HuH-7 (cell line): ENCODE measurements around the gene SIRT2.
"Not testable (repeated sequence)": the region's sequence is repeated elsewhere in the genome, so short reads cannot be mapped to it uniquely, and the experiment has no call there.

Experiments used
- DNase-seq: peaks from one replicate; pipeline ENCODE4 v3.0.0; 2011; ENCODE audit warnings: low spot score

The SIRT2 gene

DNA sequence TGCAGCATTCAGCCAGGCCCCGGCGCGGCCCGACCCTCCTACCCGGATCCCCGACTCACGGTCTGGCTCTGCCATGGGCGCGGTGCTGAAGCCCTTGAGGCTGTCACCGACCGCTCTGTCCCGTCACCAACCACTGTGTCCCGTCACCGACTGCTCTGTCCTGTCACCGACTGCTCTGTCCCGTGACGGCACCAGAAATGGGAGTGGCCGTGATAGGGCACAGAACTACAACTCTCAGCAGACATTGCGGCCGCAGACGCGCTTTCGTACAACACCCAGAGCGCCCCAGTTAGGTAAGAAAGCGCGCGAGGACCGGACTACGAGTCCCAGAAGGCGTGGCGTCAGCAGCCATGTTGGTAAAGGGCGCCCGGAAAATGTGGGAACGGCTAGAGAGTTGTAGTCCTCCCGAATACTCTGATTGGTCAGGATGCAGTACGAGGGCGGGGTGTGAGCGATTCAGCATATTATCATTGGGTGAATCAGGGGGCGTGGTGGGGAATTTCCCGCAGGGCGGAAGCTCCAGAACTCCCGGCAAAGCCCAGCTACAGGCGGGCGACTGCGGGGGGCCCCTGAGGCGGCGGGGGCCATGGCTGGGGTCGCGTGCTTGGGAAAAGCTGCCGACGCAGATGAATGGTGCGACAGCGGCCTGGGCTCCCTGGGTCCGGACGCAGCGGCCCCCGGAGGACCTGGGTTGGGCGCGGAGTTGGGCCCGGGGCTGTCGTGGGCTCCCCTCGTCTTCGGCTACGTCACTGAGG, at the start of gene SIRT2, which contains the start of gene NFKBIB:
SIRT2 (minus strand) TSS at position 172 of the 755 bp plus-strand sequence; CDS start at position 75, 97 bp downstream.
NFKBIB (plus strand) TSS at position 523 of the 755 bp plus-strand sequence; CDS start at position 587, 64 bp downstream.
- peak; percentile 99 for DNase-seq

DNA sequence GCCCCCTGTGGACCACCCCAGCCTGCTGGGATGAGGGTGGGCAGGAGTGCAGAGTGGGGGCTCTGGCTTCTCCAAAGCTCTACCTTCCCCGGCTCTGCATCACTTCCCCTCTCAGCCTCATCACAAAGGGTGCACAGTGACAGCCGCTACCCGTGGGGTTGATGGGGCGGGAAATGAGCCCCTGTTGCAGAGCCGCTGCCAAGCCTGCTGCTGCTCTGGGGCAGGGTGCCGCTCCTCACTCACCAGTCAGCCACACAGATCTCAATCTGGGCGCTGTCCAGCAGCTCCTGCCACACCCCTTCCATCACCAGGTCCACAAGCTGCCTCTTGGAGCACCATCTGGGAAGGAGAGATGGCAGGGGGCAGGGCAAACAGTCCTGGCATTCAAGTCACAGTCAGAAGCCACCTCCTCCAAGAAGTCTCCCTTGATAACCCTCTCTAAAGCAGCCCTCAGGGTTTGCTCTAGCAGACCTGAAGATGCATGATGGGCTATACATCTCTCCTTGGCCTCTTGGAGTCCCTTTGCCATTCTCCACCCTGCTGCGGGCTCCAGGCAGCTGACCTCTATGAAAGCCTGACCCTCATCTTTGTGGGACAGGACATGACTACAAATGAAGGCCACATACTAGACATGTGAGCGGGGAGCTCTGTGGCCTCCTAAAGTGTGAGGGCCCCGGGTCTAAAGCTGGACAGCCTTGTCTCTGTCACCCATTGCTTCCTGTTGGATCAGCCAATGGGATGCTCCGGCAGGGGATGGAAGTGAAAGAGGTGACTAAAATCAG, 47.0 kb upstream of the SIRT2 start:
- DNase-seq, result no peak

DNA sequence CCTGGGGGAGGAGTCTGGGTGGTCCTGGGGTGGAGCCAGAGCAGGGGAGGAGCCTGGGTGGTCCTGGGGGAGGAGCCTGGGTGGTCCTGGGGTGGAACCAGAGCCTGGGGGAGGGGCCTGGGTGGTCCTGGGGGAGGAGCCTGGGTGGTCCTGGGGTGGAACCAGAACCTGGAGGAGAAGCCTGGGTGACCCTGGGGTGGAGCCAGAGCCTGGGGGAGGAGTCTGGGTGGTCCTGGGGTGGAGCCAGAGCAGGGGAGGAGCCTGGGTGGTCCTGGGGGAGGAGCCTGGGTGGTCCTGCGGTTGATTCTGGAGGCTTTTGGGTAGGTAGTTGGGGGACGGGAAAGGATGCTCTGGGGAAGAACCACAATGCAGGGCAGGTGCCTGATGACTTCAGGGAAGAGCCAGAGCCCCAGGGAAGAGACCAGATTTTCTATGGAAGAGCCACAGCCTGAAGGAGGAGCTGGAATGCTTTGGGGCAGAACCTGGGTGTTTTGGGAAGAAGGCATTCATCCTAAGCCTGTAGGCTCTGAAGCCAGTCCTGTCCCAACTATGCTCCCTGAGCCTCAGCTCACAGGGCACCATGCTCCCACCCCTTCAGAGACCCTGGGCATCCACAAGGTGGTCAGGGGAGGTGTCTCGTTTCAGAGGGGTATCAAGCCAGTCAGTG, 46.3 kb upstream of the SIRT2 start:
- no peak for DNase-seq

DNA sequence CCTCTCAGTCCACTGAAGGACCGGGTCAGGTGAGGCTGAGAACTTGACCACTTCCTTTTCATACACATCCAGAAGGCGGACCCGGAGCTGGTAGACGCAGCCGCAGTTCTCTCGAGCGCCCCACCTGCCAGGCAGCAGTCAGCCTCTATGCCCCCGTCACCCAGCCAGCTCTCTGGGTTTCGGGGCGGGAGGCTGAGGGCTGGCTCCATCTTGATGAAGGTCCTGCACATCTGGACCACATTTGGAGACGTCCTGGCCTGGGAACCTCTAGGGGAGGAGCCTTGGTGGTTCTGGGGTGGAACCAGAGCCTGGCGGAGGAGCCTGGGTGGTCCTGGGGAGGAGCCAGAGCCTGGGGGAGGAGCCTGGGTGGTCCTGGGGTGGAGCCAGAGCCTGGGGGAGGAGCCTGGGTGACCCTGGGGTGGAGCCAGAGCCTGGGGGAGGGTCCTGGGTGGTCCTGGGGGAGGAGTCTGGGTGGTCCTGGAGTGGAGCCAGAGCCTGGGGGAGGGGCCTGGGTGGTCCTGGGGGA, 45.6 kb upstream of the SIRT2 start:
- DNase-seq, result no peak

DNA sequence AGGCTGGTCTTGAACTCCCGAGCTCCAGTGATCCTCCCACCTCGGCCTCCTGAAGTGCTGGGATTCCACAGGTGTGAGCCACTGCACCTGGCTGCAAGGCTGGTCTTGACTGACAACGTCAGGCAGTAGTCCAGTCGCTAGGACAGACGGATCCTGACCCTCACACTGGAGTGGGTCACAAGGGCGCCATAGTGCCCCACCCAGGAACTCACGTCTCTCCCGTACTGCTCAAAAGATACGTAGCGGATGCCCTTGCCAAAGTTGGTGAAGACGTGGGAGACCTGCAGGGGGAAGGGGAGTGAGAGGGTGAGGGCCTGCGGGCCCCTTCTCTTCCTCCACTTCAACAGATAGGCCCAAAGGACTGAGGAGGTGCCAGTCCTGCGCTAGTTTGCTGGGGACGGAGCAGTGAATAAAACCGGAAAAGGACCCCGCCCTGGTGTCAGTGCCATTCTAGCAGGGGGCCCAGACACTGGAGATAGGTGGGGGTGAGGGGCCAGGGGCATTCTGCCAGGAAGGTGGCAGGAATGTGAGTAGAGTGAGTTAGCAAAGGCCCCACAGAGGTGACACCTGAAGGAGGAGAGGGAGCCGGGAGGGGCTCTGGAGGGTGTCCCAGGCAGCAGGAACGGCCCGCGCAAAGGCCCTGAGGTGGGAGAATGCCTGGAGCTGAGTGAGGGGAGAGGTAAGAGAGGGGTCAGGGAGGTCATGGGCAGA, 43.2 kb upstream of the SIRT2 start:
- DNase-seq, result no peak

DNA sequence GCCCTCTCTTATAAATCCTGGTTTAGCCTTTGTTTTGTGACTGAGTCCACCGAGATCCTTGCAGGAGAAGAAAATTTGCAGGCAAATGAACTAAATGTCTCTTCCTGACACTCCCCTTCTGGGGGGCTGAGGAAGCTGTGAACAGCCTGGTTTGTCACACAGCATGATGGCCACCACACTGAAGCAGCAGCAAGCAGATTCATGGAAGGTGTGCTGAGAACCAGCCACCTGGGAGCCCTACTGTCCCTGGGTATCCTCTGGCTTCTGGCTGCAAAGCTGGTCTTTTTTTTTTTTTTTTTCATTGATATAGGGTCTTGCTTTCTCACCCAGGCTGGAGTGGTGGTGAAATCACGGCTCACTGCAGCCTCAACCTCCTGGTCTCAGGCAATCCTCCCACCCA, 42.6 kb upstream of the SIRT2 start:
- no peak for DNase-seq

DNA sequence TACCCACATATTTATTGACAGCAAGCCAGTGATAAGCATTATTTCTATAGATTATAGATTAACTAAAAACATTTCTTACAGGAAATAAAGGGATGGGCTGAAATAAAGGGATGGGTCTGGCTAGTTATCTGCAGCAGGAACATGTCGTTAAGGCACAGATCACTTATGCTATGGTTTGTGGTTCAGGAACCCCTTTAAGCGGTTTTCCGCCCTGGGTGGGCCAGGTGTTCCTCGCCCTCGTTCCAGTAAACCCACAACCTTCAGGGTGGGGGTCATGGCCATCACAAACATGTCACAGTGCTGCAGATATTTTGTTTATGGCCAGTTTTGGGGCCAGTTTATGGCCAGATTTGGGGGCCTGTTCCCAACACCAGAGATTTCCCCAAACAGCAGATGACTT, 42.0 kb upstream of the SIRT2 start:
- DNase-seq, result not testable (repeated sequence)

DNA sequence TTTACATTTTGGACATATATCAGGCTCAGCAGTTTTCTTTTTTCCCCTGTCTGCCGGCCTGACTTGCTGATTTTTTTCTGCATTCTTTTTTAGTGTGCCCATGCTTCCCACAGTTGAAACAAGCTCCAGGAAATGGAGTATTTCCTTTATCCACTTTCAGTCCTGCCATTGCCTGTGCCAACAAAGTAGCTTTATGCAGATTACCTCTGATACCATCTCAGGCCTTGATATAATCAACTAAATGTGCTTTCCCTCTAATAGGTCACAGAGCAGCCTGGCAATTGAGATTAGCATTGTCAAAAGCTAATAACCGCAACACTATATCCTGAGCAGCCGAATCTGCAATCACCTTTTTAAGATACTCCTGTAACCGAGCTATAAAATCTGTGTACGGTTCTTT, 40.5 kb upstream of the SIRT2 start:
- no peak for DNase-seq

DNA sequence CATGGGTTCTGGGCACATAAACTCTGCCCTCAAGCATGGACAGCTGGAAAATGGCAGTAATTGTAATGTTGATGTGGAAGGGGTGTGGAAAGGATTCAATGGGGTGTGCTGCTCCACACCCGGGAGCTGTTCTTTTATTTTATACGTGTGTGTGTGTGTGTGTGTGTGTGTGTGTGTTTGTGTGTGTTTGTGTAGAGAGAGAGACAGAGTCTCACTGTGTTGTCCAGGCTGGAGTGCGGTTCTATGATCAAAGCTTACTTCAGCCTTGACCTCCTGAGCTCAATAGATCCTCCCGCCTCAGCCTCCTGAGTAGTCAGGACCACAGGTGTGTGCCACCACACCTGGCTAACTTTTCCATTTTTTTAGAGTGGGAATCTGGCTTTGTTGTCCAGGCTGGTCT, 34.1 kb upstream of the SIRT2 start:
- peak; percentile 3 for DNase-seq

DNA sequence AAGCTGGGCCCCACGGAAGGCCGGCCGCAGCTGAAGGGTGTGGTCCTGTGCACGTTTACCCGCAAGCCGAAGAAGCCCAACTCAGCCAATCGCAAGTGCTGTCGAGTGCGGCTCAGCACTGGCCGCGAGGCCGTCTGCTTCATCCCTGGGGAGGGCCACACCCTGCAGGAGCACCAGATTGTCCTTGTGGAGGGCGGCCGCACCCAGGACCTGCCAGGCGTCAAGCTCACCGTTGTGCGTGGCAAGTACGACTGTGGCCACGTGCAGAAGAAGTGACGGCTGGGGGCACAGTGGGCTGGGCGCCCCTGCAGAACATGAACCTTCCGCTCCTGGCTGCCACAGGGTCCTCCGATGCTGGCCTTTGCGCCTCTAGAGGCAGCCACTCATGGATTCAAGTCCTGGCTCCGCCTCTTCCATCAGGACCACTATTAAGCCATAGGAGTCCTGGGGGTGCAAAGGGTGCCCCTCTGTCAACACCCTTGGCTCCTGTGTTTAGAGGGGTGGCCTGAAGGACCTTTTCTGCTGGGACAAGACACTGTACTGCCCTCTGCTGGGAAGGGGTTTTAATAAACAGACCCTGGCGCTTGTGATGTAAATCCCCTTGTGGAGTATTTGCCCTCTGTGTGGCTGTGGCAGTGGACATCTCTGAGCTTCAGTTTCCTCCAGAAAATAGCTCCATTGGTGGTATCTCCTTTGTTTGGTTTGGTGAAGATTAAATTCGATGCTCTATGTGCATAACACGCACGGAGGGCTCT, 33.2 kb upstream of the SIRT2 start:
- peak; percentile 56 for DNase-seq

DNA sequence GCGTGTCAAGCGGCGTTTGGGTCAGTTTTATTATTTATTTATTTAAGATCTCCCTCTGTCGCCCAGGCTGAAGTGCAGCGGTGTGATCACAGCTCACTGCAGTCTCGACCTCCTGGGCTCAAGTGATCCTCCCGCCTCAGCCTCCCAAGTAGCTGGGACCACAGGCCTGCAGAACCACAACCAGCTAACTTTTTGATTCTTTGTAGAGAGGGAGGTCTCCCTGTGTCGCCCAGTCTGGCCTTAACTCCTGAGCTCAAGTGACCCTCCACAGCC, 32.0 kb upstream of the SIRT2 start:
- no peak for DNase-seq

DNA sequence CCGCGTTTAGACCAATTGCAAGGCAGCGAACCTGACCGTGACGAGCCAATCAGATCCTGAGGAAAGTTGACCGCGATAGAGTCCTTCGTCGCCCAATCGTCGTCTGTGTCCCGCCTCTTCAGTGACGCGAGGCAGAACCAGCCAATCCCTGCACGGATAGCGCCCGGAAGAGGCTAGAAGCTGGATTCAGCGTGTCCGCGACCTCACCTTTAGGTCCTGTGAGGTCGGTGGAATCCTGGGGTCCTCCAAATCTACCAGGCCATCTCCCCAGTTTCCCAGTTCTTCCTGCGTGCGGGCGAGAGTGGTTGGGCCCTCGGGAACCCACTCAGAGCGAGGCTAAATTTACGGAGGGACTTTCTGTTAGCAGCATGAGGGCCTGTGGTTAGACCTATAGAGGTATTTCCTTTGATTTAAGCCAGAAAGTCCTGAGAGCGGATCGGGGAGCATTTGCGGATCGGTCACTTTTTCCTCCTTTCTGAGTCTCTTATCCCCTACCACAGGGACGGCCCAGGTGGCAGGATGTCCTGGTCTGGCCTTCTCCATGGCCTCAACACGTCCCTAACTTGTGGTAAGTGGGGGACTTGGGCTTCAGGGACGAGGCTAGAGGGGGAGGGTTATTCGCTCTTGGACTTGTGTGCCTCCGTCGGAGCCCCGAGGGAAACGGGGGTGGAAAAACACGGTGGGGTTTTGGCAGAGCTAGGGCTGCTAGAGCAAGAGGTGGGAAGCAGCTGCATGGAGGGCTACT, 31.5 kb upstream of the SIRT2 start, which contains the start of gene MRPS12:
MRPS12 (plus strand) TSS at position 169 of the 745 bp plus-strand sequence; CDS start at position 520, 351 bp downstream.
- peak; percentile 100 for DNase-seq

DNA sequence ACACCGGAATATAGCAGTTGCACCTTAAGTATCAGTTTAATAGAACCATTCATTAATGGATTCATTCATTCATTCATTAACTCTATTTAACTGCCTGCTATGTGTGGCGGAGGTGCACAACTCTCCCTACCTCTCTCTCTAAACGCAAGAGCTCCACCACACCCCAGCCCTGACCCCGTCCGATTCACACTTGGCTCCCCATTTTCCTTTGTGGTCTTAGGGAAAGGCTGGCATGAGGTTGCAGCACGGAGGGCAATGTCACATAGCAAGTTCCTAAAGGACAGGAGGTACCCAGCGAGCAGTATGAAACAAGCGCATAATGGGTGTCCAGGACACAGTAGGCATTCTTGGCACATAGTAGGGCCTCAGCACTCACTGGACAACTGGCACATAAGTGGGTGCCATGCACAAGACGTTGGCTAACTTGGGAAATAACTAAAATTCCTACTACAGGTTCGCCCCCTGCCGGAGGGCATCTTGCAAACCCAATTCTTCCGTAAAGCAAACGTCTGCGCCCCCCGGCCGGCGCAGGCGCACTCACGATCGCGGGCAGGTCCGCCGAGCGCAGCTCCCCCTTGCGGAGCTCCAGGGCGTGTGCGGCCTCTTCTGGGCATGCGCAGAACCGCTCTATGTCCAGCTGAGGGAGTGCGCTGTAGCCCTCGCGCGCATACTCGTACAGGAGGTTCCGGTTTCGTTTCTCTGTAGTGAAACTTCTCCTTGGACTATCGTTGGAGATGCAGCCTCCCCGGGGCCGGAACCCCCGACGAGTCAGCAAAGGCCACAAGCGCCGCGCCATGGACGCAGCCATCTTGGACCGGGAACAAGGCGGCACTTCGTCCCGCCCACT, 30.7 kb upstream of the SIRT2 start, which contains the start of gene SARS2:
SARS2 (minus strand) TSS at position 835 of the 847 bp plus-strand sequence; CDS start at position 808, 27 bp downstream.
- peak; percentile 97 for DNase-seq

DNA sequence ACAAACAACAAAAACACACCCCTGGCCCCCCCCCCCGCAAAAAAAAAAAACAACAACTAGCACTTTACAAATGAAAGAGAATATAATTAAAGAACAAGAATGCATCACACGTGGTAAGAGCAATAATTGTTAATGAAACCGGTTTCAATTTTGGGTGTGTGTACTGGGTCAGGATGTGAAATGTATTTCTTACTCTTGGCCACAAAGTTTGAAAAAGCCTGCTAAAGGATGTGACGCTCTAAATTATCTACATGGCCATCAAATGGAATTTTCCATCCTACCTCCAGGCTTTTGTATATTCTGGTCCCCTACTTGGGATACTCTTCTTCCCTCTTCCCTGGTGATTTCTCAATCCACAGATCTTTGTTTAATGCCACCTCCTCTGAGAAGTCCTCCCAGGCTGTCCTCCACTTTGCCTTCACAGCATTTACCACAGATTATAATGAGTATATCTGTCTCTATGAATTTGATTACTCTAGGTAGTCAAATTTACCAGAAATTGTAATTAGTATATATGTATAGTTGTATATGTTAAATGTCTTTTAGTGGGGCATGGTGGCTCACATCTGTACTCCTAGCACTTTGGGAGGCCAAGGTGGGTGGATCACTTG, 29.1 kb upstream of the SIRT2 start:
- DNase-seq, result no peak

DNA sequence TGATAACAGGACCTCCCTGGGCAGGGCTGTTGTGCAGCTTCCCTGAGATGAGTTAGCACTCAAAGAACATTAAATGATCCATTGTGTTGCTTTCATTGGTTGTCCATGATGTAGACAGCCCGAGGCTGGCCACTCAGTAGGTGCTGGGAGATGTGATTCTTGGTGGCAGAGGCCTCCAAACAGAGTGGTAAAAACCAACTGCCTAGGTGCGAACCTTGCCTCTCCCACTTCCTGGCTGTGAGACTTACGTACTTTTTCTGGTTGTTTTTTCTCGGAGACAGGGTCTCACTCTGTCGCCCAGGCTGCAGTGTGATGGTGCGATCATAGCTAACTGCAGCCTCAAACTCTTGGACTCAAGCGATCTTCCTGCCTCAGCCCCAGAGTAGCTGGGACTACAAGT, 25.0 kb upstream of the SIRT2 start:
- DNase-seq, result no peak

DNA sequence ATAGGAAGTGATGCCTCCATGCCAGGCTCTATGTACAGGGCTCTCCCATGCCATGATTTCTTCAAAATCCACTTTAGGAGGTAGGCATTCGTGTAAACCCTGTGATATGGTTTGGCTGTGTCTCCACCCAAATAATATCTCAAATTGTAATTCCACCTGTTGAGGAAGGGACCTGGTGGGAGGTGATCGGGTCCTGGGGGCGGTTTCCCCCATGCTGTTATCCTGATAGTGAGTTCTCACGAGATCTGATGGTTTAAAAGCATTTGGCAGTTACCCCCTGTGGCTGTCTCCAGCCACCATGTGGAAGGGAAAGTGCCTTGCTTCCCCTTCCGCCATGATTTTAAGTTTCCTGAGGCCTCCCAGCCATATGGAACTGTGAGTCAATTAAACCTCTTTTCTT, 23.1 kb upstream of the SIRT2 start:
- no peak for DNase-seq

DNA sequence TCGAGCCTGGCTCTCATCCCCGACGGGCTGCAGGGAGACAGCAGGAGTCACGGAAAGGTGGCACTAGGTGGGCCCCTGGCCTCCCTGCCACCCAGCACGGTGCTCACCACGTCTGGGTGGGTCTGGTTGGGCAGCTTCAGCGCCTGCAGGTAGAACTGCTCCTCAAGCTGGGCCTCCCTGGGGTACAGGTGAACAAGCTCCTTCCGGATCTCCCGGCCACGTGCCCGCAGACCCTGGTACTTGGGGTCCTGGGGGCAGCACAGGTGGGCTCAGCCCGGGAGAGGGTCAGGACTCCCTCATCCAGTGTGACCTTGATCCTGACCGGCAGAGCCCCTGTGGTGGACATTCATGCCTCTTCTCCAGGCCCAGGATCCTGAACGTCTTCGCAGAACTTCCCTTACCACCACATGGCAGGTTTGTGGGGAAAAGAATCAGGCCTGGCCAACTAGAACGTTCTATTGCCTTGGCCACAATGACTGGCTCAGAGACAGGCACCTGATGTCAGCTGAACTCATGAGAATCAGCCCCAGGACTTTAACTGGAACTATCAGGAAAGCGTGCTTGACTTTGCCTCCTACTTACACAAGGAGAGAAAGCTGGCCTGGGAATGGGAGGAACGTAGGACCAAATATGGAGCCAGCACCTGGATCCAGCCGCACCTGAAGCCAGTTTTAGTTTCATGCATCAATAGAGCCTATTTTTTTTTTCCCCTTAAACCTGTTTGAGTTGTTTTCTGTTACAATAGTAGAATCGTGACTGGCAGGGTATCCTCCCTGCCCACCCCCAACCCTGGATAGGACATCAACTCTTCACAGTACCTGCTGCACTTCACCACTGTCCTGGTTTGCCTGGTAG, 22.2 kb upstream of the SIRT2 start:
- DNase-seq, result no peak
